ENCODE measurements around the gene CXCR1.

CXCR1 gene

DNA sequence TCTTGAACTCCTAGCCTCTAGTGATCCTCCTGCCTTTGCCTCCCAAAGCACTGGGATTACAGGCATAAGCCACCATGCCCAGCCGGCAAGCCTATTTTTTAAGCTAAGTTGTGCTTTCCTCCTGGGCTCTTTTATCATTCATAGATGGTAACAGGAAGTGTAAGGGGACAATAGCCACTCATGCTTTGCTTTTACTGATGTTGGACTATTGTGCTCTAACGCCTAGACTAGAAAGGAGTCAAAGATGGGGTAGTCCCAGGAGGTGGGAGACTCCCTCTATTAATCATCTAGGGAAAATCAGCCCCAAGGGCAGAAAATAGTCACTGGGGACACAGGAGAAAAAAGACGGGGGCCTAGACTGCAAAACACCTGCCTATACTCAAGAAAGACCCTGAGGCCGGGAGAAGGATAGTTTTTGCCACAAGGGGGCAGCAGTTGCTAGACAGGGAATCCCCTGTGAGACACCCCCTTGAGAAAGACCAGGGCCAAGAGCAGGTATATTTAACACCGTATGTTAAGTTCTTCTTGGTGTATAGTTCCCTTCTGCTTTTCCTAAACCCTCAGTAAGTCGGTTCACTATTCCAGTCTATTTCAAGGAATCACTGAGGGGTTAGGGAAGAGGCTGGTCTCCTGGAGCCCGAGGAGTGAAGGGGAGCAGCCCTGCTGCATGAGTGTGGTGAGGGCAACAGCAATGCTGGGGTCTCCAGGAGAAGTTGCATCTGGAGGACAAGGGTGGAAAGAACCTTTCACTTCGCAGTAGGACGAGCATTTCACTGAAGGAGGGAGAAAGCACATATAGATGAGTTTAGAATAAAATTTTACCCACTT lies 2.1 kb upstream of the CXCR1 start:
- peak; percentile 64 for DNase-seq (ENCODE audit: low spot score)
- peak; percentile 22 for TF ChIP-seq CTCF (IDR thresholded peaks at IDR 0.05; ENCODE audit: borderline replicate concordance, control extremely low read depth, extremely low read depth, insufficient read depth, missing control alignments)
- in situ Hi-C loops (cut with MboI; ENCODE audit: low sequenced_read_pairs, unreplicated experiment) = no loop called here

- no peak for DNase-seq (ENCODE audit: low spot score)
- no peak for TF ChIP-seq CTCF (IDR thresholded peaks at IDR 0.05; ENCODE audit: borderline replicate concordance, control extremely low read depth, extremely low read depth, insufficient read depth, missing control alignments)
- in situ Hi-C loops (cut with MboI; ENCODE audit: low sequenced_read_pairs, unreplicated experiment) = no loop called here
Observed at GRCh38 chr2:218168016-218168415, 1.3 kb upstream of the CXCR1 start.

GRCh38 chr2:218162814-218163213 lies 3.9 kb downstream of the CXCR1 start:
- TF ChIP-seq CTCF (IDR thresholded peaks at IDR 0.05; ENCODE audit: borderline replicate concordance, control extremely low read depth, extremely low read depth, insufficient read depth, missing control alignments) = no peak
- no peak for DNase-seq (ENCODE audit: low spot score)
- in situ Hi-C loops (cut with MboI; ENCODE audit: low sequenced_read_pairs, unreplicated experiment) = no loop called here

DNA sequence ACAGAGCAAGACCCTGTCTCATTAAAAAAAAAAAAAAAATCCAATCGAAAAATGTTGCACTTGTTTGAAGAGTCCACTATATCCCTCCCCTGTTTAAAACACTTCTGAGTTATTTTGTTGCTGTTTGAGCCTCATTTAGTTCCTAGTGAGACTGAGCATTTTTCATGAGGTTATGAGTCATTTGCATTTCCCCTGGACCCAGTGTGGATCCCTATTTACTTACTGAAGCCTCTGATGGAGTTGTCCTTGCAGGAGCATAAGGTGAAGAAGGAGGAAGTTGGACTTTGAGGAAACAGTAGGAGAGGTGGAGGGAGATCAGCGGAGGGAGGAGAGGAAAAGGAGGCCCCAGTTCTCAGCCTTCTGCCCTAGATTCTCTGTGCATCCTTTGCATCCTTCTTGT lies 5.1 kb downstream of the CXCR1 start:
- in situ Hi-C loops (cut with MboI; ENCODE audit: low sequenced_read_pairs, unreplicated experiment) = no loop called here
- no peak for DNase-seq (ENCODE audit: low spot score)
- TF ChIP-seq CTCF (IDR thresholded peaks at IDR 0.05; ENCODE audit: borderline replicate concordance, control extremely low read depth, extremely low read depth, insufficient read depth, missing control alignments) = no peak

- no peak for DNase-seq (ENCODE audit: low spot score)
- TF ChIP-seq CTCF (IDR thresholded peaks at IDR 0.05; ENCODE audit: borderline replicate concordance, control extremely low read depth, extremely low read depth, insufficient read depth, missing control alignments) = no peak
- in situ Hi-C loops (cut with MboI; ENCODE audit: low sequenced_read_pairs, unreplicated experiment) = no loop called here
Observed at GRCh38 chr2:218155953-218156479, 10.7 kb downstream of the CXCR1 start.

DNA sequence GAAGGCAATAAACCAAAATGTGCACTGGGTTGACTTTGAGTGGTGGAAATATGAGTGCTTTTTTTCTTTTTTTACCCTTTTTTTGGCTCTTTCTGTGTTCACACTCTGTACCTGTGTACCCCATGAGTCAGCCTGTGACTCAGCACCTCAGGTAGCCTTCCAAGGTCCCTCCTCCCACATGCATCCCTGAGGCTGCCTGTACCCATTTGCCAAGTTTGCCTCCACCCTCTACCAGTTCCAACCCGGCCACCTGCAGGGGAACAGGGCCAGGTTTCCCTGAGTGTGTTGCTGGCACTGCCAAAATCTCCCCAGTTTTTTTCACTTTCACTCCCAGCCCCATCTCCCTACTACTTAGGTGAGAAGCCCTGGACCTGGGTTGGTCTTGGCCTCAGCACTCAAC lies 14.0 kb downstream of the CXCR1 start:
- in situ Hi-C loops (cut with MboI; ENCODE audit: low sequenced_read_pairs, unreplicated experiment) = no loop called here
- no peak for TF ChIP-seq CTCF (IDR thresholded peaks at IDR 0.05; ENCODE audit: borderline replicate concordance, control extremely low read depth, extremely low read depth, insufficient read depth, missing control alignments)
- no peak for DNase-seq (ENCODE audit: low spot score)

Data from GM13976 (cell line).